ENCODE data around the gene AKAP13.

DNA sequence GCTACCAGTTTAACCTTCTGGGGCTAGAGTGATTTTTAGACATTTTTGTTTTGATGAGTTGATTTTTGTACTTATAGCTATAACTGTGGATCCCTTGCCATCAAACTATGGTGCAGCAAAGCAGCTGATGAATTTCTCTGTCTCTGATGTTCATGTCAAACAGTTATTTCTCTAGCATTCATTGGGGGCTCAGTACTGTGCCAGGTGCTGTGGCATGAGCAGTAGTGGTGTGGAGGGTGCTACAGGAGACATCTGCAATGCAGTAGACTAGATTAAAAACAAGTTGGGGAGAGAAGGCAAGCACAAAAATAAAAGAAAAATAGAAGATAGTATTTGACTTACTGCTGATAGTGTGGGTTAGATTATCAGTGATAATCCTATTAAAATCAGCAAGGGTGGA lies 95.3 kb downstream of the AKAP13 start:
- TF ChIP-seq, protein P1, sequence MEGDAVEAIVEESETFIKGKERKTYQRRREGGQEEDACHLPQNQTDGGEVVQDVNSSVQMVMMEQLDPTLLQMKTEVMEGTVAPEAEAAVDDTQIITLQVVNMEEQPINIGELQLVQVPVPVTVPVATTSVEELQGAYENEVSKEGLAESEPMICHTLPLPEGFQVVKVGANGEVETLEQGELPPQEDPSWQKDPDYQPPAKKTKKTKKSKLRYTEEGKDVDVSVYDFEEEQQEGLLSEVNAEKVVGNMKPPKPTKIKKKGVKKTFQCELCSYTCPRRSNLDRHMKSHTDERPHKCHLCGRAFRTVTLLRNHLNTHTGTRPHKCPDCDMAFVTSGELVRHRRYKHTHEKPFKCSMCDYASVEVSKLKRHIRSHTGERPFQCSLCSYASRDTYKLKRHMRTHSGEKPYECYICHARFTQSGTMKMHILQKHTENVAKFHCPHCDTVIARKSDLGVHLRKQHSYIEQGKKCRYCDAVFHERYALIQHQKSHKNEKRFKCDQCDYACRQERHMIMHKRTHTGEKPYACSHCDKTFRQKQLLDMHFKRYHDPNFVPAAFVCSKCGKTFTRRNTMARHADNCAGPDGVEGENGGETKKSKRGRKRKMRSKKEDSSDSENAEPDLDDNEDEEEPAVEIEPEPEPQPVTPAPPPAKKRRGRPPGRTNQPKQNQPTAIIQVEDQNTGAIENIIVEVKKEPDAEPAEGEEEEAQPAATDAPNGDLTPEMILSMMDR (IDR thresholded peaks at IDR 0.05): no peak
- TF ChIP-seq POLR2A (IDR thresholded peaks at IDR 0.05): no peak
